HepG2 (cell line): ENCODE results near the gene CHP1. TPM values are rescaled to one million over a fixed set of nuclear protein-coding genes. Genes with fewer than 3 reads are reported as not detected.
A peak's percentile ranks its signal among the peaks of the same experiment; 100 is the strongest.

Experiments
- EEA1 ChIP-seq: sonication (generic); formaldehyde crosslinking; IDR thresholded peaks from 2 replicates; pipeline ENCODE4 v1.5.1; 2020; ENCODE audit warnings: mild to moderate bottlenecking, missing genetic modification reagents, borderline replicate concordance
- ELF3 ChIP-seq: IDR thresholded peaks from 2 replicates; pipeline ENCODE4 v1.6.1; 2016; ENCODE audit warnings: missing genetic modification reagents, missing compliant biosample characterization
- HNRNPLL ChIP-seq: fragments of 200-400 bp; formaldehyde crosslinking; IDR thresholded peaks from 2 replicates; pipeline ENCODE4 v1.6.1; 2017; ENCODE audit warnings: mild to moderate bottlenecking, low read depth, low read length; ENCODE audit not compliant: poor library complexity, severe bottlenecking
- MLXIP ChIP-seq: sonication (generic); formaldehyde crosslinking; IDR thresholded peaks from 2 replicates; pipeline ENCODE4 v1.9.0; 2021; ENCODE audit warnings: missing genetic modification reagents, borderline replicate concordance
- NR2F6 ChIP-seq, 2 experiments: IDR thresholded peaks; 2 replicates each; pipeline ENCODE4 v1.6.1; 2016; ENCODE audit warnings: antibody characterized with exemption in 1 of 2, mild to moderate bottlenecking in 1 of 2
- RCOR2 ChIP-seq: IDR thresholded peaks from 2 replicates; pipeline ENCODE4 v1.6.1; 2016; ENCODE audit warnings: missing biosample characterization, missing genetic modification reagents
- RERE ChIP-seq: IDR thresholded peaks from 2 replicates; pipeline ENCODE4 v1.6.1; 2016; ENCODE audit warnings: low read depth, missing genetic modification reagents, missing compliant biosample characterization
- RFXANK ChIP-seq: IDR thresholded peaks from 2 replicates; pipeline ENCODE4 v1.6.1; 2016
- TIGD3 ChIP-seq: sonication (generic); formaldehyde crosslinking; IDR thresholded peaks from 2 replicates; pipeline ENCODE4 v1.5.1; 2020; ENCODE audit warnings: mild to moderate bottlenecking, missing genetic modification reagents, borderline replicate concordance
- YEATS2 ChIP-seq: sonication (generic); formaldehyde crosslinking; IDR thresholded peaks from 2 replicates; pipeline ENCODE4 v1.4.0; 2020; ENCODE audit warnings: missing genetic modification reagents, borderline replicate concordance
- ZFP37 ChIP-seq: sonication (generic); formaldehyde crosslinking; IDR thresholded peaks from 2 replicates; pipeline ENCODE4 v1.4.0; 2020; ENCODE audit warnings: missing genetic modification reagents, borderline replicate concordance
- ZFX ChIP-seq: sonication (generic); formaldehyde crosslinking; IDR thresholded peaks from 2 replicates; pipeline ENCODE4 v1.4.0; 2020; ENCODE audit warnings: mild to moderate bottlenecking, low read depth, missing genetic modification reagents, moderate library complexity
- ZKSCAN8 ChIP-seq: IDR thresholded peaks from 2 replicates; pipeline ENCODE4 v1.6.1; 2016; ENCODE audit warnings: borderline replicate concordance, missing genetic modification reagents, missing compliant biosample characterization
- ZNF276 ChIP-seq: sonication (generic); formaldehyde crosslinking; IDR thresholded peaks from 2 replicates; pipeline ENCODE4 v1.4.0; 2020; ENCODE audit warnings: mild to moderate bottlenecking, low read depth, missing genetic modification reagents
- ZNF501 ChIP-seq: sonication (generic); formaldehyde crosslinking; IDR thresholded peaks from 2 replicates; pipeline ENCODE4 v1.5.1; 2020; ENCODE audit warnings: mild to moderate bottlenecking, moderate library complexity, missing genetic modification reagents
- ZNF691 ChIP-seq: sonication (generic); formaldehyde crosslinking; IDR thresholded peaks from 2 replicates; pipeline ENCODE4 v1.4.0; 2020; ENCODE audit warnings: missing genetic modification reagents, low read depth, mild to moderate bottlenecking, borderline replicate concordance
- ZNF776 ChIP-seq: sonication (generic); formaldehyde crosslinking; IDR thresholded peaks from 2 replicates; pipeline ENCODE4 v1.4.0; 2020; ENCODE audit warnings: mild to moderate bottlenecking, missing genetic modification reagents
- ZSCAN31 ChIP-seq: sonication (generic); formaldehyde crosslinking; IDR thresholded peaks from 2 replicates; pipeline ENCODE4 v1.5.0; 2020; ENCODE audit warnings: low read depth, mild to moderate bottlenecking, missing genetic modification reagents
- polyA plus RNA-seq, 8 experiments: library from polyadenylated mRNA; depleted of rRNA in 3 of 8; stranded (reverse) in 7 of 8; unstranded in 1 of 8; fragments of >200 nt; fragmentation: Illumina TruSeq in 4 of 8; extraction: Trizol in 4 of 8; gene quantifications; 2 replicates each; pipeline versions ENCODE4 v1.2.1 to v1.2.3, GENCODE V29; 2011 to 2016; ENCODE audit warnings: low read depth in 4 of 8, missing spikeins in 1 of 8, mixed read lengths in 1 of 8; ENCODE audit not compliant: insufficient read depth in 1 of 8
- total RNA-seq, 5 experiments: library from RNA; depleted of rRNA; stranded (reverse); fragments of >200 nt; fragmentation: Illumina TruSeq; extraction: Trizol; gene quantifications; 2 replicates each; pipeline ENCODE4 v1.2.3, GENCODE V29; 2016; ENCODE audit warnings: low read depth in 1 of 5

CHP1 gene
- total and polyA plus RNA-seq, 2 of the 13 experiments (the other 11 are each of a cell fraction or from before 2014, with no cell fraction given), result 49.6 to 76.4 TPM

GRCh38 chr15:41256577-41257038, 25.5 kb downstream of the CHP1 start (continued):
- TF ChIP-seq NR2F6 (IDR thresholded peaks at IDR 0.05), result peak; percentile 55
- TF ChIP-seq NR2F6 (CRISPR knock-in tag; IDR thresholded peaks at IDR 0.05), result peak; percentile 60; the same call in 1 of the 2 replicates
- TF ChIP-seq RERE (CRISPR knock-in tag), result no peak
- TF ChIP-seq EEA1 (CRISPR knock-in tag), result no peak
- no peak for TF ChIP-seq ZNF501 (CRISPR knock-in tag)
- TF ChIP-seq ZSCAN31 (CRISPR knock-in tag), result no peak
- TF ChIP-seq ZNF776 (CRISPR knock-in tag), result no peak
- no peak for TF ChIP-seq ZNF276 (CRISPR knock-in tag)
- no peak for TF ChIP-seq ELF3 (CRISPR knock-in tag)
- TF ChIP-seq RFXANK (CRISPR knock-in tag), result no peak
- no peak for TF ChIP-seq RCOR2 (CRISPR knock-in tag)
- no peak for TF ChIP-seq YEATS2
- TF ChIP-seq ZNF691 (CRISPR knock-in tag), result no peak
- TF ChIP-seq MLXIP (CRISPR knock-in tag), result no peak
- no peak for TF ChIP-seq TIGD3
- no peak for TF ChIP-seq ZFP37 (CRISPR knock-in tag)
- no peak for TF ChIP-seq HNRNPLL
- TF ChIP-seq ZFX (CRISPR knock-in tag), result no peak
- no peak for TF ChIP-seq ZKSCAN8 (CRISPR knock-in tag)
